Measurements from ENCODE around the gene ITIH4.

ITIH4 gene

DNA sequence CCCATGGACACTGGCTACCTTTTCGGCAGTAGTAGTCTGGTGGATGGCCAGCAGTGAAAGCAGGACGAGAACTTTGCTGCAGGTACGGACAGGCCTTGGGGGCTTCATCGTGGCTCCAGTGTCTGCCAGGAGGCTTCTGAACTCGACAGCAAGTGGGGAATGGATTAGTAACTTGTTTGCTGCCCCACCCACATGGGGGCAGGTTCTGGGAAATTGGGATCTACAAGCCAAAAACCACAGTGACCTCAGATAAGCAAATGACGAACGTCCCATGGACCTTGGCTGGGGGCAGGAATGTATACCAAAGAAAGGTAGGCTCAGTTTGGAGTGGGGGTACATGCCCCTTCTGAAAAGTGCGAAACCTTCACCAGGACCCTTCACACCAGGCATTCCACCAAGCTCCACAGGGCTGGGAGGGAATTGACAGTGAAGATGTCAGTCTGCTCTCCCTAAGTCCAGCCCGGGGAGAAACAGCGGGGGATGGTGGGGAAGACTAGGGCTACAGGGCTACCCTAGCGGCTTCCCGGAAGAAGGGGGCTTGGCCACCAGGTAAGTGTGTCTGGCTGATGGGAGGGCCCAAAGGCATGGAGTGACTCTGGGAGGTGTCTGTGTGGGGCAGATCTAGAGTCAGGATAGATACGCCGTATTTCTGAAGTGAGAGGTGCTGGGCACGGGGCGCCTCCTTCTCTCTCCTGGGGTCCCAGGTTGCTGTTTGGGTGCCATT, at the start of gene ITIH4:
Gene ITIH4 (minus strand): TSS at position 138 of the 724 bp plus-strand sequence. CDS start 30 bp downstream, at position 108.
- Histone ChIP-seq H3K27me3 (ENCODE audit: insufficient read depth, low read depth, severe bottlenecking) (no peaks in the 10 kb centered on the region), H3K9me3 (ENCODE audit: severe bottlenecking) (no peaks in the 10 kb centered on the region), H3K4me3 (ENCODE audit: low read depth, low read length) (no peak within 1 kb of the TSS), H3K36me3 (no peaks in the 10 kb centered on the region), H3K27ac (no peak within 1 kb of the TSS)
- TF ChIP-seq CTCF (IDR thresholded peaks at IDR 0.05; ENCODE audit: low read depth, low read length) = no peak
- no peak for DNase-seq

- DNase-seq = no peak
- Histone ChIP-seq H3K4me3 (ENCODE audit: low read depth, low read length) (no peak overlapping the region), H3K27me3 (ENCODE audit: insufficient read depth, low read depth, severe bottlenecking) (no peaks in the 10 kb centered on the region), H3K9me3 (ENCODE audit: severe bottlenecking) (no peaks in the 10 kb centered on the region), H3K36me3 (peaks cover 4% of the 10 kb centered on the region; the same call in 1 of the 2 replicates), H3K27ac (no peak overlapping the region)
- TF ChIP-seq CTCF (IDR thresholded peaks at IDR 0.05; ENCODE audit: low read depth, low read length) = no peak
Measured at GRCh38 chr3:52880047-52880446, 49.6 kb upstream of the ITIH4 start.

DNA sequence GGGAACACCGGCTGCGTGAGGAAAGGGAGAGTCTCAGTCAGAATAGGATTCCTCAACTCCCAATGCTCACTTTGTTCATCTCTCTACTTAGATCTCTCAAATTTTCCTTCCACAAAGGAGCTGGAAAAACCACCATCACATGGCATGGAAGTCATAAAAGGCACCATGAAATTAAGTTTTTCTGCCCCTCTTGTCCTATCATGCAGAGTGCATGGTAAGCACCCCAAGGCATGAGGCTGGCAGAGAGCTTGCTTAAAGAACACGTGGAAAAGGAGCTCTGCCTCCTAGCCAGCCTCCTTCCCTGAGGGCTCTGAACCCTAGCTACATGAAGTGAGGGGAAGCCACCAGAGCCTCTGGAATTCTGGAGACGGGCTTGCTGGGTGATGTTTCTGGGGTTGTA, 49.1 kb upstream of the ITIH4 start:
- TF ChIP-seq CTCF (IDR thresholded peaks at IDR 0.05; ENCODE audit: low read depth, low read length) = no peak
- no peaks in the 10 kb centered on the region for H3K27me3 ChIP-seq (ENCODE audit: insufficient read depth, low read depth, severe bottlenecking)
- no peak overlapping the region for H3K4me3 ChIP-seq (ENCODE audit: low read depth, low read length)
- H3K9me3 ChIP-seq (ENCODE audit: severe bottlenecking) = no peaks in the 10 kb centered on the region
- H3K27ac ChIP-seq = no peak overlapping the region
- no peak for DNase-seq
- H3K36me3 ChIP-seq = peaks cover 4% of the 10 kb centered on the region; the same call in 1 of the 2 replicates

DNA sequence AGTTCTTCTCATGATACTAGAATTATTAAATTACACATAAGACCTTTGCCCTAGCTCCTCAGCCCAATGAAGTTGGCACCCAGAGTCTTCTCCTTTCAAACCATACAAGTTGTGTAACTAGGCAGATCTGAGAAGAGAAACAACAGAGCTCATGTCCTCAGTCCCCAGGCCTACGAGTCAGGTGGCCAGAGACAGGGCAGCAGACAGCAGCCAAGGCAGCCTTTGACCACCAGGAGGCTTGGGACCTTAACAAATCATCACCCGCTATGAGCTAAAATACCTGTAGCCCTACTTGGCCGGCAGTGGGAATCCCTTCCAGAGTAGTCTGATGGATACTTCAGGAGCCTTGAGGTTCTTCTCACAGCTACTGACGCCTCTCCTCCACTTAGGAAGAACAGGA, 48.6 kb upstream of the ITIH4 start:
- H3K9me3 ChIP-seq (ENCODE audit: severe bottlenecking) = no peaks in the 10 kb centered on the region
- peaks cover 4% of the 10 kb centered on the region; the same call in 1 of the 2 replicates for H3K36me3 ChIP-seq
- H3K27ac ChIP-seq = no peak overlapping the region
- H3K27me3 ChIP-seq (ENCODE audit: insufficient read depth, low read depth, severe bottlenecking) = no peaks in the 10 kb centered on the region
- no peak overlapping the region for H3K4me3 ChIP-seq (ENCODE audit: low read depth, low read length)
- TF ChIP-seq CTCF (IDR thresholded peaks at IDR 0.05; ENCODE audit: low read depth, low read length) = 0 out of 2 replicates have a peak, but pooled peaks have one; percentile 7
- no peak for DNase-seq

GRCh38 chr3:52877085-52877484, 46.6 kb upstream of the ITIH4 start:
- no peak overlapping the region for H3K4me3 ChIP-seq (ENCODE audit: low read depth, low read length)
- no peak for TF ChIP-seq CTCF (IDR thresholded peaks at IDR 0.05; ENCODE audit: low read depth, low read length)
- peaks cover 4% of the 10 kb centered on the region; the same call in 1 of the 2 replicates for H3K36me3 ChIP-seq
- H3K9me3 ChIP-seq (ENCODE audit: severe bottlenecking) = no peaks in the 10 kb centered on the region
- H3K27ac ChIP-seq = no peak overlapping the region
- DNase-seq = no peak
- no peaks in the 10 kb centered on the region for H3K27me3 ChIP-seq (ENCODE audit: insufficient read depth, low read depth, severe bottlenecking)

Data from WERI-Rb-1 (cell line).